Transverse colon (tissue), 4 donors: Measurements from ENCODE around the gene UBASH3A.

Source experiments
- CTCF ChIP-seq, 5 experiments: fragments of 200-600 bp in 3 of 5; fragments of 450-650 bp in 2 of 5; sonication (generic) in 3 of 5; IDR thresholded peaks; 1 replicate in 2 of 5; 2 replicates in 3 of 5; pipeline ENCODE4 v1.5.1; 2016 to 2017; ENCODE audit warnings: antibody characterized with exemption in 5 of 5, inconsistent platforms in 3 of 5, mild to moderate bottlenecking in 2 of 5, moderate library complexity in 1 of 5
- EP300 ChIP-seq: sonication (generic); formaldehyde crosslinking; IDR thresholded peaks from one replicate; pipeline ENCODE4 v1.6.1; 2017; ENCODE audit warnings: antibody characterized with exemption, low read depth
- POLR2A ChIP-seq: fragments of 450-650 bp; IDR thresholded peaks from one replicate; pipeline ENCODE4 v1.6.1; 2016; ENCODE audit warnings: antibody characterized with exemption, mild to moderate bottlenecking, moderate library complexity
- POLR2AphosphoS5 ChIP-seq, 3 donors: sonication (generic); formaldehyde crosslinking; IDR thresholded peaks; one replicate each; pipeline ENCODE4 v1.6.1; 2016; ENCODE audit warnings: antibody characterized with exemption in 3 of 3

- TF ChIP-seq CTCF (IDR thresholded peaks at IDR 0.05) = no peak
- TF ChIP-seq POLR2A = no peak
- no peak for TF ChIP-seq POLR2AphosphoS5 (IDR thresholded peaks at IDR 0.05)
- no peak for TF ChIP-seq EP300
These were observed 27.8 kb upstream of the UBASH3A start for GRCh38 chr21:42375966-42376337.
